Body of pancreas (tissue), 4 donors: ENCODE results near the gene HSFX3.

Experiments
- CTCF ChIP-seq, 7 experiments: fragments of 450-650 bp in 4 of 7; fragments of 200-600 bp in 3 of 7; sonication (generic) in 3 of 7; IDR thresholded peaks; one replicate each; pipeline ENCODE4 v1.5.1; 2016 to 2019; ENCODE audit warnings: antibody characterized with exemption in 7 of 7
- POLR2A ChIP-seq, 3 donors: fragments of 450-650 bp; IDR thresholded peaks; one replicate each; pipeline ENCODE4 v1.6.1; 2016; ENCODE audit warnings: antibody characterized with exemption in 3 of 3, mild to moderate bottlenecking in 2 of 3

GRCh38 chrX:149571770-149572169, 22.0 kb upstream of the HSFX3 start:
- TF ChIP-seq CTCF (IDR thresholded peaks at IDR 0.05) (no peak), POLR2A (IDR thresholded peaks at IDR 0.05) (no peak)
